HUES6 (cell line): ENCODE data around the gene GAST.
"Not testable (repeated sequence)": the region's sequence is repeated elsewhere in the genome, so short reads cannot be mapped to it uniquely, and the experiment has no call there.

ENCODE experiments used
- H3K27ac ChIP-seq: 2 replicates; pipeline ENCODE4 v1.7.0; 2013; ENCODE audit warnings: low read depth, mild to moderate bottlenecking, low read length, inconsistent platforms
- H3K27me3 ChIP-seq: 2 replicates; pipeline ENCODE4 v1.6.1; 2013; ENCODE audit warnings: low read length; ENCODE audit not compliant: control insufficient read depth, insufficient read depth
- H3K36me3 ChIP-seq: 2 replicates; pipeline ENCODE4 v1.6.1; 2013; ENCODE audit warnings: low read length; ENCODE audit not compliant: control insufficient read depth, insufficient read depth
- H3K4me1 ChIP-seq: 2 replicates; pipeline ENCODE4 v1.6.1; 2013; ENCODE audit warnings: low read length; ENCODE audit not compliant: control insufficient read depth, insufficient read depth
- H3K4me3 ChIP-seq: 2 replicates; pipeline ENCODE4 v1.5.1; 2013; ENCODE audit warnings: low read depth, low read length
- H3K9ac ChIP-seq: one replicate; pipeline ENCODE4 v1.6.1; 2013; ENCODE audit warnings: mild to moderate bottlenecking, low read length
- H3K9me3 ChIP-seq: 2 replicates; pipeline ENCODE4 v1.6.1; 2013; ENCODE audit warnings: low read depth, low read length; ENCODE audit not compliant: control insufficient read depth, insufficient read depth

Gene GAST

DNA sequence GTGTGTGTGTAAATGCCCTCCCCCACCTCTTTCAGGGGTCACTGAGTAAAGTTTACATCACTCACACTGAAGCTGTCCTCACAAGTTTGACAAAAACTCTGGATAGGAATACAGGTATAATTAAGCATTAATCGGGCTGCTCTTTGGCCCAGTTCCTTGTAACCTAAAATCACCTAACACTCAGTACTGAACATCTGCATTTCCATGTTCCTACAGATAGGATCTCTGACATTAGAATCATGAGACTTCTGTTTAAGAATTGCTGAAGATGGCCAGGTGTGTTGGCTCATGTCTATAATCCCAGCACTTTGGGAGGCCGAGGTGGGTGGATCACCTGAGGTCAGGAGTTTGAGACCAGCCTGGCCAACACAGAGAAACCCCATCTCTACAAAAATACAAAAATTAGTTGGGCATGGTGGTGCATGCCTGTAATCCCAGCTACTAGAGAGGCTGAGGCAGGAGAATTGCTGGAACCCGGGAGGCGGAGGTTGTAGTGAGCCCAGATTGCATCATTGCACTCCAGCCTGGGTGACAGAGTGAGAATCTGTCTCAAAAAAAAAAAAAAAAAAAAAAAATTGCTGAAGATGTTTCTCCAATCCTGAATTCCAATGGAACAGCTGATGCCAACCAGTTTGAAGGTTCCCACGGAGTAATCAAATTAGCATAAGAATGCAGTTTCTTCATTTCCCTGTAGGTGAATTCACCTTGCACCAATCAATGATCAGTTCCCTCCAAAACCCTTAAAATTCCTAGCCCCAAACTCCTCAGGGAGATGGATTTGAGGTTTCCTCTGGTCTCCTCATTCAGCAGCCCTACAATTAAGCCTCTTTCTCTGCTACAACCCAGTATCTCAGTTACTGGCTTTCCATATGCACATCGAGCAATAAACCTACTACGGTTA lies 36.7 kb upstream of the GAST start:
- not testable (repeated sequence) for H3K9ac ChIP-seq, H3K36me3 ChIP-seq, H3K9me3 ChIP-seq, H3K27me3 ChIP-seq
- H3K4me1 ChIP-seq: peaks cover 23% of the 10 kb centered on the region
- H3K4me3 ChIP-seq: 0 out of 2 replicates have a peak overlapping the region, but pooled peaks have one; percentile 17
- H3K27ac ChIP-seq: peak overlapping the region; percentile 18; the same call in 1 of the 2 replicates

DNA sequence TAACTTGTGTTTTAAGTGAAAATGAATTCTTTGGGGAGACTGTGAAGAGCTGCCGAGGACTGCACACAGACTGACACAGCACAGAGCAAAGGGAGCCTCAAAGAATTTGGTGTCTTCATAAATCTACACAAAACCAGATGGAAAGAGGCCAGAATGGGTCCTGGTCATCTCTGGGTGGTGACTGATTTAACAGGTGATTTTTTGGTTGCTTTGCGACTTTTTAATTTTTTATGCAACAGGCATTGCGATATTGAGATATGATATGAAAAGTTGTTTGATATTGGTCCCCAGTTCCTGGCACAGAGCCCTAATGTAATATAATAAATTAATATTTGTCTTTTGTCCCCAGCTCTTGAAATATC lies 36.1 kb upstream of the GAST start:
- H3K9me3 ChIP-seq: no peaks in the 10 kb centered on the region
- H3K27ac ChIP-seq: peak overlapping the region; percentile 18; the same call in 1 of the 2 replicates
- H3K4me1 ChIP-seq: peaks cover 26% of the 10 kb centered on the region
- H3K36me3 ChIP-seq: no peaks in the 10 kb centered on the region
- H3K27me3 ChIP-seq: no peaks in the 10 kb centered on the region
- H3K4me3 ChIP-seq: 0 out of 2 replicates have a peak overlapping the region, but pooled peaks have one; percentile 17
- H3K9ac ChIP-seq: no peak overlapping the region

DNA sequence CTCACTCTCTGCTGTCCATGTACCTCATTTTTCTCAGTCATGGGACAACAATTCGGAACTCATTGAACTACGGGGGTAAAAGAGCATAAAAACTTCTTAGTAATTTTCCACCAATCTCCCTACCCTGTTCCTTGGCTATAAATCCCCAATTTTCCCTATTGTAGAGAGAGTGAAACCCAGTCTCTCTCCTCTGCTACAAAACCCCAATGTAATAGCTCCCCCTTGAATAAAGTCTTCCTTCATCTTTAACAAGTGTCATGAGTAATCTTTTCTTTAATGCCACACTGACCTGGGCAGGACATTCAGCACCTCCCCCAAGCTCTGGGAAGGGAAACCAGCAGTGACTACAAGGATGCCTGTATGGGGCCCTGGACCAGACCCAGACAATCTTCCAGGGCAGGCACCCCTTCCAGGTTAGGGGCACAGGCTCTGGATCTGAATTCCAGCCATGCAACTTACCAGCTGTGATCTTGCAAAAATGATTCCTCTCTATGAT lies 33.7 kb upstream of the GAST start:
- H3K9ac ChIP-seq: peak overlapping the region; percentile 88
- no peaks in the 10 kb centered on the region for H3K27me3 ChIP-seq
- H3K4me3 ChIP-seq: no peak overlapping the region
- H3K36me3 ChIP-seq: no peaks in the 10 kb centered on the region
- no peaks in the 10 kb centered on the region for H3K9me3 ChIP-seq
- peak overlapping the region; percentile 56; the same call in 1 of the 2 replicates for H3K27ac ChIP-seq
- H3K4me1 ChIP-seq: peaks cover 26% of the 10 kb centered on the region

DNA sequence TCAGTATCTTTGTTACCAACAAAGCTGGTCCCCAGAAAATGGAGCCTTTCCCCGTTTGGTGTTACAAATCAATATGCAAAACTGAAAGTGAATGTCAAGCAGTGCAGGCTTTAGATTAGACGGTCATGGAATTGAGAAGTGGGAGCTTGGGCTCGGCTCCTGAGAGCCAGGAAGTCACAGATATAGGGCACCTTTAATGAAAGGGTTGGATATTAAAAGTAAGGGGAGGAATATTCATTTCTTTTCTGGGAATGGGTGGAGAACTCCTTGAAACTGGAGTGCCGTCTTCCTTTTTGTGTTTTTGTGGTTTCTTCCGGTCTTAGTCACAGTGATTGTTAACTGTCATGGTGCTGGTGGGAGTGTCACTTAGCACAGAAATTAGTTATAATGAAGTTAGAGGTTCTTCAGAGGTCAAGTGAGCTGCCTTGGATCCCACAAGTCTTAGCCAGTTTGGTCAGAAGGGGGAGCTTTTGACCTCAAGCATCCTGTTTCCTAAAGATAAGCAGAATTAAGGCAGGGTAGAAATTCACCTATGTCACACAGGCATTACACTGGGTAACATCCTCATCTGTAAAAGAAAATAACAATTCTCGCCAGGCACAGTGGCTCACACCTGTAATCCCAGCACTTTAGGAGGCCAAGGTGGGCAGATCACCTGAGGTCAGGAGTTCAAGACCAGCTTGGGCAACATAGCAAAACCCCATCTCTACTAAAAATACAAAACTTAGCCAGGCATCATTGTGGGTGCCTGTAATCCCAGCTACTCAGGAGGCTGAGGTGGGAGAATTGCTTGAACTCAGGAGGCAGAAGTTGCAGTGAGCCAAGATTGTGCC lies 33.0 kb upstream of the GAST start:
- H3K27me3 ChIP-seq: no peaks in the 10 kb centered on the region
- no peaks in the 10 kb centered on the region for H3K36me3 ChIP-seq
- H3K9me3 ChIP-seq: no peaks in the 10 kb centered on the region
- no peak overlapping the region for H3K4me3 ChIP-seq
- peak overlapping the region; percentile 56; the same call in 1 of the 2 replicates for H3K27ac ChIP-seq
- peaks cover 26% of the 10 kb centered on the region for H3K4me1 ChIP-seq
- H3K9ac ChIP-seq: peak overlapping the region; percentile 88

DNA sequence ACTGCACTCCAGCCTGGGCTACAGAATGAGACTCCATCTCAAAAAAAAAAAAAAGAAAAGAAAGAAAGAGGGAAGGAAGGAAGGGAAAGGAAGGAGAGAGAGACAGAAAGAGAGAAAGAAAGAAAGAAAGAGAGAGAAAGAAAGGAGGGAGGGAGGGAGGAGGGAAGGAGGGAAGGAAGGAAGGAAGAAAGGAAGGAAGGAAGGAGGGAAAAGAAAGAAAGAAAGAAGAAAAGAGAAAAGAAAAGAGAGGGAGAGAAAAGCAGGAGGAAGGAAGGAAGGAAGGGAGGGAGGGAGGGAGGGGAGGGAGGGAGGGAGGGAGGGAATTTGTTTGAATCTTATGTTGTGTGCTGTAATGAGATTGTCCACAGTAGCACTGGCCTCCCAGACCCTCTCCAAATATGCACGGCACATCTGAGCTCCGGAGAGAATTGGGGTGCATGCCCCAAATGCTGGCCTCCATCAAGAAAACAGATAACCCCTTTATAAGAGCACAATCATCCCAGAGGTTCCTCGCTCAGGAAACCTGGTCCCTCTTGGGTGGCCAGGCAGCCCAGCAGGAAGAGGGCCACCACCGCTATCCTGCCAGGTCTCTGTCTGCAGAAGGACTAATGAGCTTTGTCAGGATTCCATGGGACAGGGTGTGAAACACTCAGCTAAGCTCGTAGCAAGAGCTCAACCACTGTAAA lies 32.2 kb upstream of the GAST start:
- Histone ChIP-seq H3K9me3 (peaks cover under 1% of the 10 kb centered on the region; the same call in 1 of the 2 replicates), H3K27ac (no peak overlapping the region), H3K9ac (no peak overlapping the region), H3K36me3 (no peaks in the 10 kb centered on the region), H3K27me3 (no peaks in the 10 kb centered on the region), H3K4me1 (peaks cover 25% of the 10 kb centered on the region), H3K4me3 (no peak overlapping the region)

DNA sequence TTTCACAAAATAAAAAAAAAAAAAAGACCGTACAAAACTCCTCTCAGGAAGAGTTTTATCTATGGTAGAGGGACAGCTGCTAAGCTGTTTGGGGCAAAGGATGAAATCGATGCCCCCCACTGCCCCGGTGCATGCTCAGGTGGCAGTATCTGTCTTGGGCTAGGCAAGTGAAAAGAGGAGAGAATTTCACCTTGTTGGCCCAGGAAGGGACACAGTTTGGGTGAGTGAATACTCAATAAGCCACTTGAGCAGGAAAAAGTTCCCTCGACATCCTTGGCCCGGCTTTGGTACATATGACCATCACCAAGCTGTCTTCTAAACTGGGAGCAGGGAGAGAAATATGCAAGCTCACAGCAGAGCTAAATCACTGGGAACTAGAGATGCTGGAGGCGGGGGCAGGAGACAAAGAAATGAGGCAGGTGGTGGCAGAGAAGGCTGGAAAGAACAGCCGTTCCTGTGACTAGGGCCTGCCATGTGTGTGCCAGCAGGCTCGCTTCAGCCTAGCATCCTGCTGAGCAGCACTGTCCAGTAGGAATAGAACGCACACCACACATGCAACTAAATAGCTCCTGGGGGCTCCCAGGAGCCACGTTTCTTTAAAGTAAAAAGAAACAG lies 31.6 kb upstream of the GAST start:
- H3K9me3 ChIP-seq: peaks cover 3% of the 10 kb centered on the region; the same call in 1 of the 2 replicates
- H3K4me3 ChIP-seq: no peak overlapping the region
- H3K4me1 ChIP-seq: peaks cover 21% of the 10 kb centered on the region
- no peaks in the 10 kb centered on the region for H3K36me3 ChIP-seq
- H3K27me3 ChIP-seq: no peaks in the 10 kb centered on the region
- no peak overlapping the region for H3K27ac ChIP-seq
- no peak overlapping the region for H3K9ac ChIP-seq

DNA sequence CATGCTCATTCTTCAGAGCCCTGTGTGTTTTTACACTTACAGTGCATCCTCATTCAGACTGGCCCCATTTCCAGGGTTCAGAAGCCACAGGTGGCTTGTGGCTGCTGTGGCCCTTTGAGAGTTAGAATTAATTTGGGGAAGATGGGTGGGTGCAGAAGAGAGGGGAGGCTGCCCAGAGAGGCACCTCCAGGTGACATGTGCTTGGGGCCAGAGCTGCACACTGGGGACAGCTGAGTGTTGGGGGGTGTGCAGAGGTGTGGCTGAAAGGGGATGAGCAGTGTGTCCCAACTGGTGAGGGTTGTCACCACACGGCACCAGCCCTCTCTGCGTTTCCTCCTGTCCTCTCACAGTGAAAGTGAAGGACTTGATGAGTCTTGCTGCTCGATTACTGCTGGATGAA lies 30.4 kb upstream of the GAST start:
- H3K9me3 ChIP-seq: peaks cover 3% of the 10 kb centered on the region; the same call in 1 of the 2 replicates
- H3K27ac ChIP-seq: no peak overlapping the region

DNA sequence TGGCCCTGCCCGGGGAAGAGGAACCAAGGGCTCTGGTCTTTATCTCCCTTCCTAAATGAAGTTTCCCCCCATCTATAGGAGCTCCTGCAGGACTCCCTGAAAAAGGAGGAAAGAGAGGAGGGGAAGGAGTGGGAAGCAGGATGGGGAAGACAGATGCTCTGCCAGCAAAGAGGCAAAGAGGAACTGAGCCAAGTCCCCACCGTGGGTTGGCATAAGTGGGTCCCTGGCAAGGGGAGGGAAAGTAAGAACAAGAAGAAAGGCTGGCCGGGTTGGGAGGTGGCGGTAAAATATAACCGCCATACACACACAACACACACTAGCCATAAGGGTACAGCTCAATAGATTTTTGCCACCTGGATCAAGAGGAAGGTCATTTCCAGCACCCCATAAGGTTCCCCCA lies 29.5 kb upstream of the GAST start:
- no peak overlapping the region for H3K4me3 ChIP-seq
- no peaks in the 10 kb centered on the region for H3K27me3 ChIP-seq
- H3K27ac ChIP-seq: no peak overlapping the region
- peaks cover 3% of the 10 kb centered on the region; the same call in 1 of the 2 replicates for H3K9me3 ChIP-seq
- no peak overlapping the region for H3K9ac ChIP-seq
- no peaks in the 10 kb centered on the region for H3K36me3 ChIP-seq
- H3K4me1 ChIP-seq: peaks cover 14% of the 10 kb centered on the region

More for the DNA sequence above, 30.4 kb upstream of the GAST start:
- H3K4me3 ChIP-seq: no peak overlapping the region
- H3K27me3 ChIP-seq: no peaks in the 10 kb centered on the region
- no peaks in the 10 kb centered on the region for H3K36me3 ChIP-seq
- peaks cover 14% of the 10 kb centered on the region for H3K4me1 ChIP-seq
- H3K9ac ChIP-seq: no peak overlapping the region

DNA sequence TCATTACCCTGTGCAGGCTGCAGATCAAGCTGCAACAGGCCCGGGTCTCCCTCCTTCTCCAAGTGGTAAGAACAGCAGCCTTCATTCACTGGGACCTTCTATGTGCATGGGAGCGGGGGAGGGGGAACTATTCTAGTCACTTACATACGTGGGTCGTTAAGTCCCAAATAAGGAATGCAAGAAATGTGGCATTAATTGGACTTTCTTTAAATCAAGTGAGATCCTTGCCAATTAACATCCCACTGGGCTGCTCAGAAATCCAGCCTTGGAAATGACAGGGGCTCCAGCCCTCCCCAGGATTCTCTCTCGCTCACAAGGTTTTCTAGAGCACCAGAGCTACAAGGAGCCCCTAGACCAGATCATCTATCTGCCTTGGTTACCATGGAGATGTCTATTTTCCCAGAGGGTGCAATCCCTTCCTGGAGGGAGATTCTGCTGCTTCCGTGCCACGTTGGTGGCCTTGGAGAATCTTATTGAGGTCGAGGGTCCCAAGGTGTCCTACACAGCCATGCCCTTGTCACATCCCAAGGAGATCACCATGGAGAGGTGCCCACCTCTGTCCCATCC lies 28.6 kb upstream of the GAST start:
- H3K27ac ChIP-seq: no peak overlapping the region
- peaks cover 14% of the 10 kb centered on the region for H3K4me1 ChIP-seq
- no peak overlapping the region for H3K9ac ChIP-seq

DNA sequence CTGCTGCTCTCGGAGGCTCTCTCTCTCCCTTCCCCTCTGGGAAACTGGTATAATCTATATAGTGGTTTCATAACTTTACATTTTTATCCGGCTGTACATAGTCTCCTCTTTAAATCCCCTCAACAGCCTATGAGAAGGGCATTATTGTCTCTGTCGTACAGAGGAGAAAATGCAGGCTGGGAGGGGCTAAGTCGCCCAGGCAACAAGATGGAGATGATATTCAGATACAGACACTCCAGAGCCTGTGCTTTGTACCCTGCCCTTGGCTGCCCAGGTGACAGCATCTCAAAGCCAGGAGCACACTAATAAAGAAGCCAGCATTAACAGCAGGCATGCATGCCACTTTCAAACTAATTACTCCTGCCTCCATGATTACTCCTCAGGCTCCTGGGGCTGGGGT lies 28.1 kb upstream of the GAST start:
- no peak overlapping the region for H3K4me3 ChIP-seq
- peaks cover 3% of the 10 kb centered on the region; the same call in 1 of the 2 replicates for H3K9me3 ChIP-seq
- no peaks in the 10 kb centered on the region for H3K27me3 ChIP-seq
- no peak overlapping the region for H3K9ac ChIP-seq
- H3K4me1 ChIP-seq: peaks cover 9% of the 10 kb centered on the region
- H3K36me3 ChIP-seq: no peaks in the 10 kb centered on the region
- no peak overlapping the region for H3K27ac ChIP-seq

More for the DNA sequence above, 28.6 kb upstream of the GAST start:
- no peak overlapping the region for H3K4me3 ChIP-seq
- H3K27me3 ChIP-seq: no peaks in the 10 kb centered on the region
- peaks cover 3% of the 10 kb centered on the region; the same call in 1 of the 2 replicates for H3K9me3 ChIP-seq
- H3K36me3 ChIP-seq: no peaks in the 10 kb centered on the region
